Measurements from ENCODE around the gene PGF.
"Not testable (repeated sequence)": the region's sequence is repeated elsewhere in the genome, so short reads cannot be mapped to it uniquely, and the experiment has no call there.

The PGF gene

GRCh38 chr14:74935360-74935680 is 20.1 kb downstream of the PGF start:
- no peak for TF ChIP-seq POLR2A (IDR thresholded peaks at IDR 0.05; ENCODE audit: low read depth, low read length)
- no peak for FAIRE-seq

GRCh38 chr14:74934476-74935359 is 20.7 kb downstream of the PGF start:
- TF ChIP-seq POLR2A (IDR thresholded peaks at IDR 0.05; ENCODE audit: low read depth, low read length) = no peak
- no peak for FAIRE-seq
- no peak for DNase-seq (ENCODE audit: insufficient read length, low spot score)

More at GRCh38 chr14:74935360-74935680, 20.1 kb downstream of the PGF start:
- DNase-seq (ENCODE audit: insufficient read length, low spot score) = no peak

- no peak for TF ChIP-seq POLR2A (IDR thresholded peaks at IDR 0.05; ENCODE audit: low read depth, low read length)
- no peak for FAIRE-seq
- DNase-seq (ENCODE audit: insufficient read length, low spot score) = no peak
These were observed 21.4 kb downstream of the PGF start for GRCh38 chr14:74934041-74934440.

- FAIRE-seq; DNase-seq (ENCODE audit: insufficient read length, low spot score): not testable (repeated sequence)
These were observed 22.5 kb downstream of the PGF start for GRCh38 chr14:74932936-74933335.

- TF ChIP-seq POLR2A (IDR thresholded peaks at IDR 0.05; ENCODE audit: low read depth, low read length) = no peak
- no peak for DNase-seq (ENCODE audit: insufficient read length, low spot score)
- no peak for FAIRE-seq
These were observed 22.9 kb downstream of the PGF start for GRCh38 chr14:74932401-74932901.

- not testable (repeated sequence) for DNase-seq (ENCODE audit: insufficient read length, low spot score); FAIRE-seq
These were observed 23.7 kb downstream of the PGF start for GRCh38 chr14:74931744-74932143.

GRCh38 chr14:74929242-74929641 is 26.2 kb downstream of the PGF start:
- TF ChIP-seq POLR2A (IDR thresholded peaks at IDR 0.05; ENCODE audit: low read depth, low read length) = no peak
- FAIRE-seq = no peak
- DNase-seq (ENCODE audit: insufficient read length, low spot score) = no peak

GRCh38 chr14:74927225-74927624 is 28.2 kb downstream of the PGF start:
- no peak for FAIRE-seq
- DNase-seq (ENCODE audit: insufficient read length, low spot score) = no peak
- TF ChIP-seq POLR2A (IDR thresholded peaks at IDR 0.05; ENCODE audit: low read depth, low read length) = no peak

GRCh38 chr14:74924061-74924460 is 31.3 kb downstream of the PGF start:
- TF ChIP-seq POLR2A (IDR thresholded peaks at IDR 0.05; ENCODE audit: low read depth, low read length) = no peak
- FAIRE-seq (no peak), DNase-seq (ENCODE audit: insufficient read length, low spot score) (no peak)

- DNase-seq (ENCODE audit: insufficient read length, low spot score) (no peak), FAIRE-seq (no peak)
- TF ChIP-seq POLR2A (IDR thresholded peaks at IDR 0.05; ENCODE audit: low read depth, low read length) = no peak
These were observed 32.5 kb downstream of the PGF start, which contains the start of gene RPS6KL1 for GRCh38 chr14:74922752-74923401. RPS6KL1 (minus strand) TSS chr14:74923260; CDS start chr14:74921541, 1,719 bp downstream.

- TF ChIP-seq POLR2A (IDR thresholded peaks at IDR 0.05; ENCODE audit: low read depth, low read length) = no peak
- no peak for FAIRE-seq
- no peak for DNase-seq (ENCODE audit: insufficient read length, low spot score)
These were observed 33.2 kb downstream of the PGF start for GRCh38 chr14:74921987-74922751.

GRCh38 chr14:74921053-74921620 is 34.3 kb downstream of the PGF start:
- no peak for DNase-seq (ENCODE audit: insufficient read length, low spot score)
- no peak for TF ChIP-seq POLR2A (IDR thresholded peaks at IDR 0.05; ENCODE audit: low read depth, low read length)
- no peak for FAIRE-seq

- no peak for DNase-seq (ENCODE audit: insufficient read length, low spot score)
- FAIRE-seq = no peak
- TF ChIP-seq POLR2A (IDR thresholded peaks at IDR 0.05; ENCODE audit: low read depth, low read length) = no peak
These were observed 35.1 kb downstream of the PGF start for GRCh38 chr14:74920281-74920680.
